T-helper 9 cell (primary cell): ENCODE measurements around the gene WASF3.
"Not testable (repeated sequence)": the region's sequence is repeated elsewhere in the genome, so short reads cannot be mapped to it uniquely, and the experiment has no call there.

Experiments
- DNase-seq: peaks from one replicate; pipeline ENCODE4 v3.0.0-alpha.2; 2020

The WASF3 gene

GRCh38 chr13:26721251-26722121 is 164.0 kb downstream of the WASF3 start:
- peak; percentile 11 for DNase-seq

DNA sequence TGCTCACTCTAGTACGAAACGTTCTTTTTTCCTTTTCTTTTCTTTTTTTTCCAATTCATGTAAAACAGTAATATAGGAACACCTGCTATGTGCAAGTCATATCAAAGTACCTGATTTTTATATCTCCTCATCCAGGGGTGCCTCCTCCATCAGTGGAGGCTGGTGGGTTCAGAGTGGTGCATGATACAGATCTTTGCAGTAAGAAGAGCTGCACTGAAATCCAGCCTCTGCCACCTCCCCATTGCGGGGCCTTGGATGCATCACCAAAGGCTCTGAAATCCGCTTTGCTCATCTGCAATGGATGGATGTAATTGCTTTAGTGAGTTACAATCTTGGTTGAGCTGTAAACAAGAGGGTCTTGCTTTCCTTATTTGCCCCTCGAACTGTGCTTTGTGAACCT is 164.8 kb downstream of the WASF3 start:
- DNase-seq: no peak

DNA sequence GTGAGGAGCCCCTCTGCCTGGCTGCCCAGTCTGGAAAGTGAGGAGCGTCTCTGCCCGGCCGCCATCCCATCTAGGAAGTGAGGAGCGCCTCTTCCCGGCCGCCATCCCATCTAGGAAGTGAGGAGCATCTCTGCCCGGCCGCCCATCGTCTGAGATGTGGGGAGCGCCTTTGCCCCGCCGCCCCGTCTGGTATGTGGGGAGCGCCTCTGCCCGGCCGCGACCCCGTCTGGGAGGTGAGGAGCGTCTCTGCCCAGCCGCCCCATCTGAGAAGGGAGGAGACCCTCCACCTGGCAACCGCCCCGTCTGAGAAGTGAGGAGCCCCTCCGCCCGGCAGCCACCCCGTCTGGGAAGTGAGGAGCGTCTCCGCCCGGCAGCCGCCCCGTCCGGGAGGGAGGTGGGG is 166.1 kb downstream of the WASF3 start:
- not testable (repeated sequence) for DNase-seq

- DNase-seq: no peak
Observed at GRCh38 chr13:26726684-26727083, 169.2 kb downstream of the WASF3 start.

- DNase-seq: no peak
Observed at GRCh38 chr13:26727122-26727521, 169.6 kb downstream of the WASF3 start.

DNA sequence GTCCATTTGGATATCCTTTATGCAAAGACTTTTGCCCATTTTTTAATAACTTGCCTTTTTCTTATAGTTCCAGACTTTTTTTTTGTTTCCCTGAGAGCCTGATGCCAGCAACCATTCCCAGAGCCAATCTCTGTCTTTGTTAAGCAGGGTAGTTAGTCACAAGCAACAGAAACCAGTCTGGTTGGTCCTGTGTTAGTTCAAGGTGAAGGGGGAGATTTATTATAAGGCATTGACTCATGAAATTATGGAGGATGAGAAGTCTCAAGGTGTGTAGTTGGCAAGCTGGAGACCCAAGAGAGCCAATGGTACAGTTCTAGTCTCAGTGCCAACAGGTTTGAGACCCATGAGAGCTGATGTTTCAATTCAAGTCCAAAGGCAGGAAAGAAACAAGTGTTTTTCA is 170.2 kb downstream of the WASF3 start:
- DNase-seq: no peak

DNA sequence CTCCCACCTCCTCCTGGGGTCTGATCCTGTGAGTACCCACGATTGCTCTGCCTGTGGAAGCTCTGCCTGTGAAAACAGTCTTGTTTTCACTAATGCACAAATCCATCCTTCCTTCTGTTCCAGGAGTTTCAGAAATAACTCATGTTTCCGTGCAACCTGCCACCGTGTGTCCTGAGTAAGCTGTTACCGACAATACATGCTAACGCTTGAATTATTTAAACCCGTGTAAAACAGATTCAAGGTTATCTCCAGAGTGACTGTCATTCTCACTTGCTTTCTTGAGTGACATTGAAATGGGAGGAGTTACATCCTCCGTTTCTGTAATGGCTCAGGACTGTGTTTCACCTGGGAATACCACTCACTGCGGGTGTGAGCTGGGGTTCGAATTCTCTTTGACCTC is 178.2 kb downstream of the WASF3 start:
- no peak for DNase-seq
